HEK293 (cell line): ENCODE measurements around the gene PITRM1.

Source experiments
- CTCF ChIA-PET: fragments of 350-600 bp; formaldehyde crosslinking; extraction: SDS; loops from one replicate; lab custom pipeline; 2021; ENCODE audit warnings: antibody characterized with exemption; lab: Yijun Ruan, JAX
- POLR2A ChIA-PET: fragments of 300-600 bp; formaldehyde crosslinking; extraction: SDS; loops from one replicate; lab custom pipeline; 2020; ENCODE audit warnings: antibody characterized with exemption, inconsistent platforms; lab: Yijun Ruan, JAX
- H3K27ac ChIP-seq: fragments of 200-500 bp; sonication (Bioruptor generic); 2 replicates; pipeline ENCODE4 v1.5.1; 2014; ENCODE audit warnings: low read depth, low read length, control low read depth, inconsistent platforms; ENCODE audit errors: extremely low read depth
- H3K36me3 ChIP-seq, 2 experiments: fragments of 200-500 bp in 1 of 2; sonication (Bioruptor generic) in 1 of 2; 1 replicate in 1 of 2; 2 replicates in 1 of 2; pipeline ENCODE4 v1.5.1; 2014 to 2017; ENCODE audit warnings: inconsistent platforms in 2 of 2, low read length in 2 of 2; ENCODE audit not compliant: control insufficient read depth in 2 of 2, insufficient read depth in 1 of 2
- H3K4me1 ChIP-seq: fragments of 200-500 bp; sonication (Bioruptor generic); 2 replicates; pipeline ENCODE4 v1.5.1; 2014; ENCODE audit warnings: mild to moderate bottlenecking, low read length, inconsistent platforms; ENCODE audit not compliant: control insufficient read depth, insufficient read depth
- H3K4me3 ChIP-seq: 2 replicates; pipeline ENCODE4 v1.5.1; 2011; ENCODE audit warnings: low read depth, mild to moderate bottlenecking, control low read depth, low read length, moderate library complexity
- H3K9me3 ChIP-seq: fragments of 200-500 bp; sonication (Bioruptor generic); 2 replicates; pipeline ENCODE4 v1.5.1; 2014; ENCODE audit warnings: low read depth, low read length, inconsistent platforms; ENCODE audit not compliant: control insufficient read depth, insufficient read depth
- BCL11B ChIP-seq: fragments of 450-650 bp; formaldehyde crosslinking; IDR thresholded peaks from 2 replicates; pipeline ENCODE4 v1.5.1; 2016; ENCODE audit warnings: low read depth, missing biosample characterization, missing genetic modification characterization
- KLF9 ChIP-seq: fragments of 450-650 bp; formaldehyde crosslinking; IDR thresholded peaks from 2 replicates; pipeline ENCODE4 v1.5.1; 2016; ENCODE audit warnings: missing biosample characterization, missing genetic modification characterization, low read depth
- ZEB2 ChIP-seq: fragments of 450-650 bp; formaldehyde crosslinking; IDR thresholded peaks from 2 replicates; pipeline ENCODE4 v1.5.1; 2016; ENCODE audit warnings: missing biosample characterization, missing genetic modification characterization
- ZNF10 ChIP-seq: fragments of 450-650 bp; formaldehyde crosslinking; IDR thresholded peaks from 2 replicates; pipeline ENCODE4 v1.5.1; 2017; ENCODE audit warnings: missing biosample characterization, missing genetic modification characterization
- ZNF132 ChIP-seq: fragments of 450-650 bp; formaldehyde crosslinking; IDR thresholded peaks from 2 replicates; pipeline ENCODE4 v1.5.1; 2017; ENCODE audit warnings: missing biosample characterization, missing genetic modification characterization, borderline replicate concordance
- ZNF133 ChIP-seq: fragments of 450-650 bp; formaldehyde crosslinking; IDR thresholded peaks from 2 replicates; pipeline ENCODE4 v1.5.1; 2016; ENCODE audit warnings: missing biosample characterization, missing genetic modification characterization
- ZNF138 ChIP-seq: fragments of 450-650 bp; formaldehyde crosslinking; IDR thresholded peaks from 2 replicates; pipeline ENCODE4 v1.5.1; 2016; ENCODE audit warnings: missing biosample characterization, missing genetic modification characterization, borderline replicate concordance
- ZNF175 ChIP-seq: fragments of 450-650 bp; formaldehyde crosslinking; IDR thresholded peaks from 2 replicates; pipeline ENCODE4 v1.5.1; 2016; ENCODE audit warnings: missing biosample characterization, missing genetic modification characterization
- ZNF184 ChIP-seq: fragments of 450-650 bp; IDR thresholded peaks from 2 replicates; pipeline ENCODE4 v1.5.1; 2018; ENCODE audit warnings: missing biosample characterization, mild to moderate bottlenecking, missing genetic modification characterization
- ZNF211 ChIP-seq: fragments of 450-650 bp; formaldehyde crosslinking; IDR thresholded peaks from 2 replicates; pipeline ENCODE4 v1.5.1; 2016; ENCODE audit warnings: low read depth, missing biosample characterization, missing genetic modification characterization
- ZNF274 ChIP-seq, 2 experiments: fragments of 200-500 bp in 1 of 2; fragments of 450-650 bp in 1 of 2; sonication (Bioruptor generic) in 1 of 2; formaldehyde crosslinking in 1 of 2; IDR thresholded peaks; 2 replicates each; pipeline versions ENCODE4 v1.5.1 to v1.6.1; 2014 to 2016; ENCODE audit warnings: borderline replicate concordance in 1 of 2, inconsistent platforms in 1 of 2, low read length in 1 of 2, missing biosample characterization in 1 of 2, missing genetic modification characterization in 1 of 2
- ZNF302 ChIP-seq: fragments of 450-650 bp; formaldehyde crosslinking; IDR thresholded peaks from 2 replicates; pipeline ENCODE4 v1.5.1; 2016; ENCODE audit warnings: missing biosample characterization, missing genetic modification characterization, low read depth
- ZNF394 ChIP-seq: fragments of 450-650 bp; formaldehyde crosslinking; IDR thresholded peaks from 2 replicates; pipeline ENCODE4 v1.5.1; 2016; ENCODE audit warnings: missing biosample characterization, missing genetic modification characterization, mild to moderate bottlenecking, moderate library complexity, borderline replicate concordance
- ZNF423 ChIP-seq: fragments of 450-650 bp; formaldehyde crosslinking; IDR thresholded peaks from 2 replicates; pipeline ENCODE4 v1.5.1; 2016; ENCODE audit warnings: missing biosample characterization, missing genetic modification characterization
- ZNF529 ChIP-seq: fragments of 450-650 bp; formaldehyde crosslinking; IDR thresholded peaks from 2 replicates; pipeline ENCODE4 v1.5.1; 2017; ENCODE audit warnings: missing genetic modification characterization, missing biosample characterization; ENCODE audit not compliant: insufficient replicate concordance
- ZNF548 ChIP-seq: fragments of 450-650 bp; formaldehyde crosslinking; IDR thresholded peaks from 2 replicates; pipeline ENCODE4 v1.5.1; 2016; ENCODE audit warnings: missing biosample characterization, missing genetic modification characterization
- ZNF610 ChIP-seq: fragments of 450-650 bp; formaldehyde crosslinking; IDR thresholded peaks from 2 replicates; pipeline ENCODE4 v1.5.1; 2016; ENCODE audit warnings: missing biosample characterization, missing genetic modification characterization, borderline replicate concordance
- ZNF658 ChIP-seq: fragments of 450-650 bp; formaldehyde crosslinking; IDR thresholded peaks from 2 replicates; pipeline ENCODE4; 2016; ENCODE audit warnings: missing biosample characterization, missing genetic modification characterization
- ZNF707 ChIP-seq: fragments of 450-650 bp; formaldehyde crosslinking; IDR thresholded peaks from 2 replicates; pipeline ENCODE4 v1.5.1; 2016; ENCODE audit warnings: missing biosample characterization, missing genetic modification characterization
- ZSCAN16 ChIP-seq: fragments of 450-650 bp; formaldehyde crosslinking; IDR thresholded peaks from 2 replicates; pipeline ENCODE4 v1.5.1; 2016; ENCODE audit warnings: missing biosample characterization, missing genetic modification characterization
- TF ChIP-seq, protein P1 (sequence below): fragments of 450-650 bp; formaldehyde crosslinking; IDR thresholded peaks from 2 replicates; pipeline ENCODE4 v1.5.1; 2017; ENCODE audit warnings: missing biosample characterization, missing genetic modification characterization
- TF ChIP-seq, protein P2 (sequence below): fragments of 450-650 bp; formaldehyde crosslinking; IDR thresholded peaks from 2 replicates; pipeline ENCODE4 v1.5.1; 2017; ENCODE audit warnings: missing biosample characterization, missing genetic modification characterization
- TF ChIP-seq, protein P3 (sequence below): fragments of 450-650 bp; IDR thresholded peaks from 2 replicates; pipeline ENCODE4 v1.5.1; 2018; ENCODE audit warnings: missing biosample characterization, missing genetic modification characterization

The PITRM1 gene

DNA sequence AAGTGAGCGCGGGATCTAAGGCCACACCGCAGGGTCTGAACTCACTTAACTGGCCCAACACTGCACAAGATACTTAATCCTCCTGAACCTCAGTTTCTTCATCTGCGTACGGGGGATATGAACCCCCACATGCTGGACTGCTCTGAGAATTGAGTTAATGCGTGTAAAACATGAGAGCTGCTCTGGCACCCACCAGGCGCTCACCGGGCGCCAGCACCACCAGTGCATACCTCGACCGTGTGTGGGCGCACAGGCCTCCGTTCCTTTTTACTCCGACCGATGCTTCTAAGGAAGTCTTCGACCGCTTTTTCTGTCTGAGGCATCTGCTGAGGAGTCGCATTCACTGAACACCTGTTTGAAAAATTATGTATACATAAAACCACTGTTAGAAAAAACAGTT lies 27.2 kb downstream of the PITRM1 start:
- H3K4me3 ChIP-seq = no peak overlapping the region
- ChIA-PET POLR2A (no interaction called here), CTCF (interaction anchor here (0.9 to 1.1 kb wide), 2 partner anchors 11 to 217 kb away, joined by 3 read pairs; no protein-coding TSS in a partner anchor)
- peaks cover 19 to 100% of the 10 kb centered on the region in 2 experiments for H3K36me3 ChIP-seq
- H3K27ac ChIP-seq = no peak overlapping the region
- no peak for TF ChIP-seq ZNF211 (tag by site-specific recombination)
- no peak for TF ChIP-seq ZNF423 (tag by site-specific recombination)
- no peak for TF ChIP-seq ZNF184 (tag by site-specific recombination)
- no peak for TF ChIP-seq ZSCAN16 (tag by site-specific recombination)
- TF ChIP-seq KLF9 (tag by site-specific recombination) = no peak
- no peak for TF ChIP-seq ZNF548 (tag by site-specific recombination)
- TF ChIP-seq ZNF138 (tag by site-specific recombination) = no peak
- no peak for TF ChIP-seq ZNF10 (tag by site-specific recombination)
- TF ChIP-seq, protein P1, sequence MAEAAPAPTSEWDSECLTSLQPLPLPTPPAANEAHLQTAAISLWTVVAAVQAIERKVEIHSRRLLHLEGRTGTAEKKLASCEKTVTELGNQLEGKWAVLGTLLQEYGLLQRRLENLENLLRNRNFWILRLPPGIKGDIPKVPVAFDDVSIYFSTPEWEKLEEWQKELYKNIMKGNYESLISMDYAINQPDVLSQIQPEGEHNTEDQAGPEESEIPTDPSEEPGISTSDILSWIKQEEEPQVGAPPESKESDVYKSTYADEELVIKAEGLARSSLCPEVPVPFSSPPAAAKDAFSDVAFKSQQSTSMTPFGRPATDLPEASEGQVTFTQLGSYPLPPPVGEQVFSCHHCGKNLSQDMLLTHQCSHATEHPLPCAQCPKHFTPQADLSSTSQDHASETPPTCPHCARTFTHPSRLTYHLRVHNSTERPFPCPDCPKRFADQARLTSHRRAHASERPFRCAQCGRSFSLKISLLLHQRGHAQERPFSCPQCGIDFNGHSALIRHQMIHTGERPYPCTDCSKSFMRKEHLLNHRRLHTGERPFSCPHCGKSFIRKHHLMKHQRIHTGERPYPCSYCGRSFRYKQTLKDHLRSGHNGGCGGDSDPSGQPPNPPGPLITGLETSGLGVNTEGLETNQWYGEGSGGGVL (tag by site-specific recombination) = no peak
- no peak for TF ChIP-seq ZNF175 (tag by site-specific recombination)
- no peak for TF ChIP-seq ZNF394 (tag by site-specific recombination)
- TF ChIP-seq, protein P2, sequence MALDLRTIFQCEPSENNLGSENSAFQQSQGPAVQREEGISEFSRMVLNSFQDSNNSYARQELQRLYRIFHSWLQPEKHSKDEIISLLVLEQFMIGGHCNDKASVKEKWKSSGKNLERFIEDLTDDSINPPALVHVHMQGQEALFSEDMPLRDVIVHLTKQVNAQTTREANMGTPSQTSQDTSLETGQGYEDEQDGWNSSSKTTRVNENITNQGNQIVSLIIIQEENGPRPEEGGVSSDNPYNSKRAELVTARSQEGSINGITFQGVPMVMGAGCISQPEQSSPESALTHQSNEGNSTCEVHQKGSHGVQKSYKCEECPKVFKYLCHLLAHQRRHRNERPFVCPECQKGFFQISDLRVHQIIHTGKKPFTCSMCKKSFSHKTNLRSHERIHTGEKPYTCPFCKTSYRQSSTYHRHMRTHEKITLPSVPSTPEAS (tag by site-specific recombination) = no peak
- H3K4me1 ChIP-seq = no peaks in the 10 kb centered on the region
- no peaks in the 10 kb centered on the region for H3K9me3 ChIP-seq

DNA sequence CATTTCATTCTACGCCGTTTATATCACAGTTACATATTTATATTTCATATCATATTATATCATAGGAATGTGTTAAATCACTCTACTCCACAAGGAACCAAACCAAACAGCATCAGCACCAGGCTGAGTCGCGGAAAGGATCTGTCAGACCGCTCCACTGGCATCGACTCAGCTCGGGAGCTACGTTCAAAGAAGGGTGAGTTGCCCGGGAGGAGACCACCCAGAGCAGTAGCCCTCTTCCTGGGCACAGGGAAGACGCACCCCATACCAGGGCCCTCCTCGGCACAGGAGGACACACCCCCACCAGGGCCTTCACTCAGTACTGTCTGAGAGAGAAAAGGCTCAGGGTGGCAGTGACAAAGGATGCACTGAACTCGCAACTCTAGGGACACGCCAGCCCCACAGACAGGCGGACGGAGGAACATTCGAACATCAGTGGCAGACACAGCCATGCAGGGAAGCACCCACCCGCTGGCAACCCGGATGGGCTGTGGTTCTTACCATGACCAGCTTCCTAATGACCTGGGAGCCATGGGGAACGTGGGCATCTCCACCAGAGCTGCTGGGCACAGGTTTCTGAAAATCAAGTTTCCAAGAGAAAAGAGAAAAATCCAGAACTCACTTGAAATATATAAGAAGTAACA lies 28.7 kb downstream of the PITRM1 start:
- Histone ChIP-seq H3K4me3 (no peak overlapping the region), H3K4me1 (no peaks in the 10 kb centered on the region), H3K9me3 (no peaks in the 10 kb centered on the region), H3K36me3 (peaks cover 23 to 100% of the 10 kb centered on the region in 2 experiments), H3K27ac (no peak overlapping the region)
- CTCF ChIA-PET = no interaction called here
- POLR2A ChIA-PET = no interaction called here
- TF ChIP-seq ZNF658 (tag by site-specific recombination) (no peak), ZNF529 (tag by site-specific recombination) (no peak), ZNF175 (tag by site-specific recombination) (no peak), ZNF274 (IDR thresholded peaks at IDR 0.05; ENCODE audit: low read length) (no peak), ZNF274 (tag by site-specific recombination; IDR thresholded peaks at IDR 0.05; ENCODE audit: borderline replicate concordance) (no peak), ZNF133 (tag by site-specific recombination) (no peak), ZEB2 (tag by site-specific recombination) (no peak), ZNF302 (no peak), ZNF707 (tag by site-specific recombination) (no peak), ZNF132 (tag by site-specific recombination) (no peak), ZNF610 (no peak), BCL11B (tag by site-specific recombination) (no peak)
- TF ChIP-seq, protein P3, sequence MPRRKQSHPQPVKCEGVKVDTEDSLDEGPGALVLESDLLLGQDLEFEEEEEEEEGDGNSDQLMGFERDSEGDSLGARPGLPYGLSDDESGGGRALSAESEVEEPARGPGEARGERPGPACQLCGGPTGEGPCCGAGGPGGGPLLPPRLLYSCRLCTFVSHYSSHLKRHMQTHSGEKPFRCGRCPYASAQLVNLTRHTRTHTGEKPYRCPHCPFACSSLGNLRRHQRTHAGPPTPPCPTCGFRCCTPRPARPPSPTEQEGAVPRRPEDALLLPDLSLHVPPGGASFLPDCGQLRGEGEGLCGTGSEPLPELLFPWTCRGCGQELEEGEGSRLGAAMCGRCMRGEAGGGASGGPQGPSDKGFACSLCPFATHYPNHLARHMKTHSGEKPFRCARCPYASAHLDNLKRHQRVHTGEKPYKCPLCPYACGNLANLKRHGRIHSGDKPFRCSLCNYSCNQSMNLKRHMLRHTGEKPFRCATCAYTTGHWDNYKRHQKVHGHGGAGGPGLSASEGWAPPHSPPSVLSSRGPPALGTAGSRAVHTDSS (tag by site-specific recombination) = no peak
